Transverse colon (tissue), 4 donors: ENCODE results near the gene DIPK1A.

Source experiments
- EP300 ChIP-seq: sonication (generic); formaldehyde crosslinking; IDR thresholded peaks from one replicate; pipeline ENCODE4 v1.6.1; 2017; ENCODE audit warnings: antibody characterized with exemption, low read depth
- POLR2A ChIP-seq: fragments of 450-650 bp; IDR thresholded peaks from one replicate; pipeline ENCODE4 v1.6.1; 2016; ENCODE audit warnings: antibody characterized with exemption, mild to moderate bottlenecking, moderate library complexity
- POLR2AphosphoS5 ChIP-seq, 3 donors: sonication (generic); formaldehyde crosslinking; IDR thresholded peaks; one replicate each; pipeline ENCODE4 v1.6.1; 2016; ENCODE audit warnings: antibody characterized with exemption in 3 of 3
- TF ChIP-seq, protein P1 (sequence below), 5 experiments: fragments of 200-600 bp in 3 of 5; fragments of 450-650 bp in 2 of 5; sonication (generic) in 3 of 5; IDR thresholded peaks; 1 replicate in 2 of 5; 2 replicates in 3 of 5; pipeline ENCODE4 v1.5.1; 2016 to 2017; ENCODE audit warnings: antibody characterized with exemption in 5 of 5, inconsistent platforms in 3 of 5, mild to moderate bottlenecking in 2 of 5, moderate library complexity in 1 of 5

DNA sequence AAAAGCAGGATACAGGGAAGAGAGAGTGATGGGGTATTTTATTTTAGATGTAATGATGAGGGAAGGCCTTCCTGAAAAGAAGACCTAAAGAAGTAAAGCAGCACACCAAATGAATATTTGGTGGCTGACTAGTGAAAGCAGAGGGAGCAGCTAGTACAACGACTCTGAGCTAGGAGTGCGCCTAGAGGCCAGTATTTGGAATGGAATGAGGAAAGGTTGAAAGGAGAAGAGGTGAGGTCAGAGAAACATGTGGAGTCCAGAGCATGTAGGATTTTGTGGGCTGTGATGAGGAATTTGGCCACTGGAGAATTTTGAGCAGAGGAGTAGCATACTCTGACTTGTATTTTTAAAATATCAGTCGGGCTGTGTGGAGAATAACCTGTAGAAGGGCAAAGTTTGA, 141.2 kb downstream of the DIPK1A start:
- TF ChIP-seq, protein P1, sequence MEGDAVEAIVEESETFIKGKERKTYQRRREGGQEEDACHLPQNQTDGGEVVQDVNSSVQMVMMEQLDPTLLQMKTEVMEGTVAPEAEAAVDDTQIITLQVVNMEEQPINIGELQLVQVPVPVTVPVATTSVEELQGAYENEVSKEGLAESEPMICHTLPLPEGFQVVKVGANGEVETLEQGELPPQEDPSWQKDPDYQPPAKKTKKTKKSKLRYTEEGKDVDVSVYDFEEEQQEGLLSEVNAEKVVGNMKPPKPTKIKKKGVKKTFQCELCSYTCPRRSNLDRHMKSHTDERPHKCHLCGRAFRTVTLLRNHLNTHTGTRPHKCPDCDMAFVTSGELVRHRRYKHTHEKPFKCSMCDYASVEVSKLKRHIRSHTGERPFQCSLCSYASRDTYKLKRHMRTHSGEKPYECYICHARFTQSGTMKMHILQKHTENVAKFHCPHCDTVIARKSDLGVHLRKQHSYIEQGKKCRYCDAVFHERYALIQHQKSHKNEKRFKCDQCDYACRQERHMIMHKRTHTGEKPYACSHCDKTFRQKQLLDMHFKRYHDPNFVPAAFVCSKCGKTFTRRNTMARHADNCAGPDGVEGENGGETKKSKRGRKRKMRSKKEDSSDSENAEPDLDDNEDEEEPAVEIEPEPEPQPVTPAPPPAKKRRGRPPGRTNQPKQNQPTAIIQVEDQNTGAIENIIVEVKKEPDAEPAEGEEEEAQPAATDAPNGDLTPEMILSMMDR (IDR thresholded peaks at IDR 0.05) = no peak
- TF ChIP-seq POLR2A = no peak
- no peak for TF ChIP-seq POLR2AphosphoS5 (IDR thresholded peaks at IDR 0.05)
- TF ChIP-seq EP300 = no peak
